Panc1 (cell line): ENCODE measurements around the gene CCDC14. TPM values are rescaled to one million over a fixed set of nuclear protein-coding genes. Genes with fewer than 3 reads are reported as not detected.

Experiments used
- ATAC-seq: fragments of 200-7000 bp; cut with Tn5 transposase; 2 replicates; pipeline ENCODE4 v1.9.1; 2020; ENCODE audit warnings: mild to moderate bottlenecking, moderate library complexity
- BruUV-seq: library from RNA; stranded (reverse); fragments of 400-500 nt; replicated peaks from 2 replicates; lab custom pipeline; 2021; lab: Mats Ljungman, UMichigan
- CTCF ChIA-PET: fragments of 300-600 bp; sonication (Branson Sonifier 250); formaldehyde crosslinking; loops from one replicate; lab custom pipeline; 2022; ENCODE audit warnings: antibody characterized with exemption; lab: Charles Lee
- POLR2A ChIA-PET: fragments of 300-600 bp; sonication (Branson Sonifier 250); formaldehyde crosslinking; loops from one replicate; lab custom pipeline; 2022; ENCODE audit warnings: antibody characterized with exemption; lab: Charles Lee
- DNase-seq: peaks from one replicate; pipeline ENCODE4 v3.0.0-alpha.2; 2010; ENCODE audit warnings: low read depth, low spot score
- H3K27ac ChIP-seq: 2 replicates; pipeline ENCODE4 v1.5.1; 2011; ENCODE audit warnings: mild to moderate bottlenecking, low read length, inconsistent platforms
- H3K27me3 ChIP-seq: fragments of 200-500 bp; sonication (Bioruptor generic); 2 replicates; pipeline ENCODE4 v1.6.0; 2014; ENCODE audit warnings: low read length, inconsistent platforms; ENCODE audit not compliant: control insufficient read depth, insufficient read depth
- H3K36me3 ChIP-seq: fragments of 200-500 bp; sonication (Bioruptor generic); 2 replicates; pipeline ENCODE4 v1.5.1; 2014; ENCODE audit warnings: inconsistent platforms, mild to moderate bottlenecking, low read length, moderate library complexity; ENCODE audit not compliant: control insufficient read depth, insufficient read depth
- H3K4me1 ChIP-seq: 2 replicates; pipeline ENCODE4 v1.5.1; 2011; ENCODE audit warnings: inconsistent platforms, mild to moderate bottlenecking, low read length, moderate library complexity; ENCODE audit not compliant: control insufficient read depth, insufficient read depth
- H3K4me3 ChIP-seq, 2 experiments: 2 replicates each; pipeline ENCODE4 v1.5.1; 2011 to 2012; ENCODE audit warnings: low read depth in 2 of 2, low read length in 2 of 2, mild to moderate bottlenecking in 2 of 2, inconsistent platforms in 1 of 2, moderate library complexity in 1 of 2
- H3K9me3 ChIP-seq: fragments of 200-500 bp; sonication (Bioruptor generic); 2 replicates; pipeline ENCODE4 v1.5.1; 2014; ENCODE audit warnings: low read depth, mild to moderate bottlenecking, inconsistent platforms, low read length, moderate library complexity; ENCODE audit not compliant: control insufficient read depth, insufficient read depth
- CTCF ChIP-seq: fragments of 450-650 bp; IDR thresholded peaks from 2 replicates; pipeline ENCODE4 v1.5.1; 2017; ENCODE audit warnings: mild to moderate bottlenecking
- POLR2AphosphoS5 ChIP-seq: IDR thresholded peaks from 2 replicates; pipeline ENCODE4 v1.6.1; 2012; ENCODE audit warnings: mild to moderate bottlenecking, low read depth, low read length, moderate library complexity
- SIN3A ChIP-seq: IDR thresholded peaks from 2 replicates; pipeline ENCODE4 v1.6.1; 2012; ENCODE audit warnings: low read depth, mild to moderate bottlenecking, low read length, moderate library complexity, borderline replicate concordance; ENCODE audit not compliant: insufficient read depth
- TCF7L2 ChIP-seq: IDR thresholded peaks from 2 replicates; pipeline ENCODE4 v1.6.1; 2011; ENCODE audit warnings: mild to moderate bottlenecking, low read depth, low read length, inconsistent platforms
- in situ Hi-C: cut with HindIII; loops from 2 replicates; pipeline ENCODE4 v1.10.0; 2016; ENCODE audit warnings: low sequenced_read_pairs, low pct_unique_long_range_greater_than_20kb
- intact Hi-C: fragments of 100-400 bp; cut with micrococcal nuclease; formaldehyde crosslinking; loops from one replicate; pipeline ENCODE4 v1.10.0; 2022; ENCODE audit not compliant: unreplicated experiment
- total RNA-seq: library from RNA; stranded (reverse); gene quantifications from one replicate; pipeline ENCODE4 v1.2.1, GENCODE V29; 2021; ENCODE audit not compliant: unreplicated experiment
- TF ChIP-seq, protein P1 (sequence below), 2 experiments: IDR thresholded peaks; 2 replicates each; pipeline ENCODE4 v1.6.1; 2011 to 2012; ENCODE audit warnings: low read depth in 2 of 2, control low read depth in 1 of 2, low read length in 1 of 2, mild to moderate bottlenecking in 1 of 2, moderate library complexity in 1 of 2; ENCODE audit not compliant: insufficient read depth in 1 of 2

CCDC14 gene
- total RNA-seq, 1 experiment from 2014 or later: 57.7 TPM

GRCh38 chr3:123997543-123997942 lies 36.5 kb upstream of the CCDC14 start:
- POLR2A ChIA-PET: no interaction called here
- in situ Hi-C loops: no loop called here
- BruUV-seq: no TSS peak
- ATAC-seq (no peak), DNase-seq (no peak)
- Histone ChIP-seq H3K9me3 (no peaks in the 10 kb centered on the region), H3K4me3 (no peak overlapping the region), H3K36me3 (no peaks in the 10 kb centered on the region), H3K27me3 (peaks cover 31% of the 10 kb centered on the region), H3K4me1 (no peaks in the 10 kb centered on the region), H3K27ac (no peak overlapping the region)
- CTCF ChIA-PET: no interaction called here
- intact Hi-C loops: no loop called here
- no peak for TF ChIP-seq POLR2AphosphoS5
- TF ChIP-seq TCF7L2: no peak
- TF ChIP-seq CTCF: no peak
- TF ChIP-seq SIN3A: no peak
- TF ChIP-seq, protein P1, sequence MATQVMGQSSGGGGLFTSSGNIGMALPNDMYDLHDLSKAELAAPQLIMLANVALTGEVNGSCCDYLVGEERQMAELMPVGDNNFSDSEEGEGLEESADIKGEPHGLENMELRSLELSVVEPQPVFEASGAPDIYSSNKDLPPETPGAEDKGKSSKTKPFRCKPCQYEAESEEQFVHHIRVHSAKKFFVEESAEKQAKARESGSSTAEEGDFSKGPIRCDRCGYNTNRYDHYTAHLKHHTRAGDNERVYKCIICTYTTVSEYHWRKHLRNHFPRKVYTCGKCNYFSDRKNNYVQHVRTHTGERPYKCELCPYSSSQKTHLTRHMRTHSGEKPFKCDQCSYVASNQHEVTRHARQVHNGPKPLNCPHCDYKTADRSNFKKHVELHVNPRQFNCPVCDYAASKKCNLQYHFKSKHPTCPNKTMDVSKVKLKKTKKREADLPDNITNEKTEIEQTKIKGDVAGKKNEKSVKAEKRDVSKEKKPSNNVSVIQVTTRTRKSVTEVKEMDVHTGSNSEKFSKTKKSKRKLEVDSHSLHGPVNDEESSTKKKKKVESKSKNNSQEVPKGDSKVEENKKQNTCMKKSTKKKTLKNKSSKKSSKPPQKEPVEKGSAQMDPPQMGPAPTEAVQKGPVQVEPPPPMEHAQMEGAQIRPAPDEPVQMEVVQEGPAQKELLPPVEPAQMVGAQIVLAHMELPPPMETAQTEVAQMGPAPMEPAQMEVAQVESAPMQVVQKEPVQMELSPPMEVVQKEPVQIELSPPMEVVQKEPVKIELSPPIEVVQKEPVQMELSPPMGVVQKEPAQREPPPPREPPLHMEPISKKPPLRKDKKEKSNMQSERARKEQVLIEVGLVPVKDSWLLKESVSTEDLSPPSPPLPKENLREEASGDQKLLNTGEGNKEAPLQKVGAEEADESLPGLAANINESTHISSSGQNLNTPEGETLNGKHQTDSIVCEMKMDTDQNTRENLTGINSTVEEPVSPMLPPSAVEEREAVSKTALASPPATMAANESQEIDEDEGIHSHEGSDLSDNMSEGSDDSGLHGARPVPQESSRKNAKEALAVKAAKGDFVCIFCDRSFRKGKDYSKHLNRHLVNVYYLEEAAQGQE (IDR thresholded peaks at IDR 0.05; ENCODE audit: insufficient read depth in 1 of 2, low read depth in 2 of 2, low read length in 1 of 2): no peak

- CTCF ChIA-PET: interaction anchor here (0.9 kb wide), 1 partner anchor 13 kb away, joined by 3 read pairs; no protein-coding TSS in a partner anchor
Observed at GRCh38 chr3:123993818-123994217, 32.8 kb upstream of the CCDC14 start.

More at GRCh38 chr3:123993818-123994217, 32.8 kb upstream of the CCDC14 start:
- Histone ChIP-seq H3K4me1 (no peaks in the 10 kb centered on the region), H3K36me3 (no peaks in the 10 kb centered on the region), H3K4me3 (no peak overlapping the region), H3K27me3 (peaks cover 32% of the 10 kb centered on the region), H3K9me3 (no peaks in the 10 kb centered on the region), H3K27ac (no peak overlapping the region)
- ATAC-seq: no peak
- TF ChIP-seq SIN3A (no peak), TCF7L2 (no peak), CTCF (no peak), POLR2AphosphoS5 (no peak)
- TF ChIP-seq, protein P1 (IDR thresholded peaks at IDR 0.05; ENCODE audit: insufficient read depth in 1 of 2, low read depth in 2 of 2, low read length in 1 of 2): no peak
- no peak for DNase-seq
- BruUV-seq: no TSS peak
- intact Hi-C loops: no loop called here
- POLR2A ChIA-PET: no interaction called here
- in situ Hi-C loops: no loop called here
